NCI-H1092 treated with DMSO at 0.1 percent for 48 hours (cell line): ENCODE results near the gene VSTM4.

Experiments used
- DNase-seq: peaks from one replicate; lab custom pipeline; 2025; lab: John Stamatoyannopoulos, UW

VSTM4 gene

DNA sequence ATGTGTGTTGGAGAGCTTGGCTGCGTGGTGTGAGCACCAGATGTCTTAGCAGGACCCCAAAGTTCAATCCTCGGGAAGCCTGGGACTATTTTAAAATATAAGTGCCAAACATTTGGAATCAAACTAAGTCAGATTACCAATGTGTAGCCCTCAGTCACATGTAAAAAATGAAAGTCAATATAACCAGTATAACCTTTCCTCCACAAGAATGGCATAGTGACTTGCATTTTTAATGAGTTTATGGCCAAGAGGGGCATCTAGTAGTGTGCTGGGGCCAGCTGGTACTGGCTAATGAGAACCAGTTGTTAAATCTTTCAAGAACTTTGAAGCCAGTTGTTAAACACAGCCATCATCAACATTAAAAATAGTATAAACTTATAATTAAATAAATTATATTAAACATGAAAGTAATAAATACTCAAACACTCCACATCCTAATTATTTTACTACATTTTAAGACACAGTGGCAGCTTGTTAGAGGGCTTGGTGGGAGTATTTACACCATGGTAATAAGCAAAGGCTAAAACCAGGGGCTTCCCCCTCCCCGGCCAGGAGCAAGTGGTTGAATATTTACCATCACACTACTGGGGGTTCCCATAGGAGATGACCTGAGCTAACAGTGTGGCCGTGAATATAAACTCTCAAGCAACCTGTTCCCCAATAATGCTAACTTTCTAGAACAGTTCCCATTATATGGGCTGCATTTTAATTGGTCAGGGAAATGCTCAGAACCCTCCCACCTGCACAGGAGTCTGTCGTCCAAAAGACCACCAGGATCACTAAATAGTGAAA is 26.4 kb upstream of the VSTM4 start:
- no peak for DNase-seq

DNA sequence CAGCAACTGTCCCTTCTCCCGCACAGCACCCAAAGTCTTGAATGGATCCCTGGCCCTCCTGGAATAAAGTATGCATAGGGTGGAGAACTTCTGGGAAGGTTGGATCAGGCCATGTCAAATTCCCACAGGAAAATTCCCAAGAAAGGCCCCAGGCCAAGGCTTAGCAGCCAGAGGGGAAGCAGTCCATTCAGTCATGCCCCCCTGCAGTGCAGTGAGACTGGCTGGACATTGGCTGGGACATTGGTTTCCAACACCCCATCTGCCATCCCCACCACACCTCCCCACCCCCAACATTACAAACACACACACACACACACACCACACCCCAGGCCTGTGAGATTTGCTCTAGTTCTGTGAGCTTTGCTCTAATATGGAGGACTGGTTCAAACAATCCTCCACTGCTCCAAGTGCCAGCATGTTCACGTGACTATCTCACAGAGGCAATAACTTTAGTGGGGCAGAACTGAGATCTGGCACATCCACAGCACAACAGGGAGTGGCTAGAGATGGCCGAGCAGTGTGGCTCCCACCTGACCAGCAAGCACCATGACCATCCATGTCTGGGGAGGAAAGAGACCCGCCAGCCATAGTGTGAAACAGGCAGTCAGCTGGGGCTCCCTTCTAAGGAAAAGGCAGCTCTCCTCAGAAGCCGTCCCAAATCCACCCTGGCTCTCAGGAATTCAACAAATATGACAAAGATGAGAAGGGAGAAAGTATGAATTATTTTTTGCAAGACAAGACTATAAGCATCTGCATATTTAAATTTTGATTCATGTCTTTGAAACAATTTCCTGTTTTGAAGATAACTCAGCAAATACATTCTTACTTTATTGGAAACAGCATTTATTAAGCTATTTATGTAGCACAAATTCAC is 25.2 kb upstream of the VSTM4 start:
- DNase-seq = no peak

DNA sequence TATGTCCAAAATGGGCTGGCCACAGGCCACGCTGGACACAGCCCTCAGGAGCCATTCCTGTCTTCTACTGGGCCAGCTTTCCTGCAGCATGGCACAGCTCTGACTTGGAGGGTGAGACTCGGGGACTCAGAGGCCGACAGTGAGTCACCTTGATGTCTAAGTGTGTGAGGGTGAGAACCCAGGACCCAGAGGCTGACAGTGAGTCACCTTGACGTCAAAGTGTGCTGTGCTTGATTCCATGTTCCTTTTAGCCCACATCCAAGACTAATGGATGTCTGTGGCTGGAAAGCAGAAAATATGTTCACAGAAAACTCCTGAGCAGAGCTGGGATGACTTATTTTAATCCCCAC is 24.5 kb upstream of the VSTM4 start:
- no peak for DNase-seq

DNA sequence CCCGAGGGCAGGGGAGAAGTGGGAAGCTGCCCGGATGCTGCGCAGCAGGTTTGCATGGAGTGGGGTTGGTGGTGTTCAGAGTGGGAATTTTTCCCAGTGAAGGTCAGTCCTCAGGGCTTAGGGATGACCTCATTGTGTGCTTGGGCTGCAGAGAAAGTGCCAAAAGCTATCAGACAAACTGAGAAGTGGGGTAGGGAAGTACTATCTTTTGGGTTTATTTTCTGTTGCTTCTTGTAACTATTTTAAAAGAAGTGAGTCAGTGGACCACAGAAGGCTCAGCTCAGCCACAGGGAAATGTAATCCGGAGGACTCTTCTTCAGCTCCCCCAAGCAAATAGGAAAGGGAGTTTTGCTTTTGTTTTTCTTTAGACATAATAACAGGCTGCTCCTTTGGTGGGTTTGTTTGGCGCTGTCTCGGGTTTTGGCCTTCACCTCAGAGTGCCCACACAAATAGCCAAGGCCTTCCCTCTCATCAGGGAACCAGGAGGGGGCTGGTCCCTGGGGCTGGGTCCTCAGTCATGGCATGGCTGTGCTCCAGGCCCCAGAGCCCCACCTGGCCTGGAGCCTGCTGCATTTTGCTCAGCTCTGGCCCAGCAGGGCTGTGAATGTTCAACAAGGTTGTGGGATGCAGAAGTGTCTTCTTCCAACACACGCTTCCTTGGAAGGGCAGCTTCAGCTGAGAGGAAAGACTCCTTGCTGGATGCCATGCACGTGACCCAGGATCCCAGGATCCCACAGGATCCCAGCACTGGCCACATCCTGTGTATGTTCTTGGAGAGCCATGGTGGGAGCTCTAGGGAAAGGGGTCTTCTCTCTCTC is 23.9 kb upstream of the VSTM4 start:
- no peak for DNase-seq

DNA sequence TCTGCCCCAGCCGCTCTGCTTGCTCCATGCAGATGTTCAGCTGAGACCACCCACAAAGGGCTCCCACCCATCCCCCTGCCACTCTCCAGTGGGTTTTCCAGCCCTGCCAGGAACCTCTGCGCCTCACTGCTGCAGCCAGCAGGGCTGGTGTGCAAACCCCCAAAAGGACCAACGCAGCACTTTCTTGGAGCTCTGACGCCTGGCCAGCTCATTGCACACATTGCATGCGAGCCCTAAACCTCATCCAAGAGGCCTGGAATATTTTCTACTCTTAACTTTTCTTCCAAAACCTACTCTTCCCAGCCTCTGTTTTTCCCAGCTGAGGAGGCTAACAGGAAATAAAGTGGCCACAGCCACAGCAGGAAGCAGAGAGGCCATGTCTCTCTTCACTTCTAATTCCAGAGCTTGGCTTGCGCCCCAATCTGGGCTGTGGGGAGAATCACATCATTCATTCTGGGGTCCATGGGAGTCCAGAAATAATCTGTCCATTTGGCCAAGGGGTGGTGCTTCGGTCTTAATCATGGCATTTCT is 23.1 kb upstream of the VSTM4 start:
- no peak for DNase-seq

DNA sequence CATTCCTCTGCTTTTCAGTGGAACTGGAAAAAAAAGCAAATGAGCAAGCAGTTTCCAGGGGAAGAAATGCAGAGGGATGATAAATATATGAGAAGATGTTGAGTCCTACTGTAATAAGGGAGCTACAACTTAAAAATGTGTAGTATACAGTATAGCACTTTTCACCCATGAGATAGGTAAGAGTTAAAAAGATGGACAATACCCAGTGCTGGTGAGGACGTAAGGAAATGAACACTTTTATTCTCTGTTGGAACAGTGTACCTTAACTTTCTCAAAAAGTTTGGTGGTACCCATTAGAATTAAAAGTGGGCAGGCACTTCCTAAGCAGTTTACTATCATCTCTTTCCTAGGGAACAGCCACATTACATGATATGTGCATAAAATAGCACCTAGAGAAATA is 21.2 kb upstream of the VSTM4 start:
- no peak for DNase-seq

DNA sequence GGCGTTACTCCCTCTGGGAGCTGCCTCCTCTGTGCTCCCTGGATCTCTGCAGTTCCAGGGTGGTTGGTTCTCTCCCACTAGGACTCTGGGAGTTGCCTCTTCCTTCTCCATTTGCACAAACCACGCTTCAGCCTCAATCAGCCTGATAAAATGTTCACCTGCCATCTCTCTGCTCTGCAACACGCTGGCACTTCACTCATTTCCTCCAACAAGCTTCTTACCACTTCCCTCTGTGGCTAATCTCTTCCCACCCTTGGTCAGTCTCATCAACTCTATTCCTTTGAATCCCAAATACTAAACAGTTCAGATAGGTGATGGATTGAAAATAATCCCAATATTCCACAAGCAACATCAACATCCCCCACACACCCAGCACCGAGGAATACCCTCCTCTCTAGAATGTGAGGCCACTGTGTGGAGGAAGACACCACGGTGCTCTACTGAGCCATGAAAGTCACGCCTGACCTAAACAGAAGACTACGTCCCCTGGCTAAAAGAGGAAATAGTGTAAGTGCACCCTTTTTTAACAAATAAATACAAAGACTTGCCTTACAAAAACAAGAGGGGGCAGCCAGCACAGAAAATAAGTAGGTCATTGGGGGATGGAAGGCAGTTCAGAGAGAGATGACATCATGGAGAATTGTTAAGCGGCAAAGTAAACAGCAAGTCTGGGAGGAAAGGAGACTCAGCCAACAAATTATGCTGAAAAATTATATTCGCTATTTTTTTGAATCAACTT is 20.4 kb upstream of the VSTM4 start:
- no peak for DNase-seq

DNA sequence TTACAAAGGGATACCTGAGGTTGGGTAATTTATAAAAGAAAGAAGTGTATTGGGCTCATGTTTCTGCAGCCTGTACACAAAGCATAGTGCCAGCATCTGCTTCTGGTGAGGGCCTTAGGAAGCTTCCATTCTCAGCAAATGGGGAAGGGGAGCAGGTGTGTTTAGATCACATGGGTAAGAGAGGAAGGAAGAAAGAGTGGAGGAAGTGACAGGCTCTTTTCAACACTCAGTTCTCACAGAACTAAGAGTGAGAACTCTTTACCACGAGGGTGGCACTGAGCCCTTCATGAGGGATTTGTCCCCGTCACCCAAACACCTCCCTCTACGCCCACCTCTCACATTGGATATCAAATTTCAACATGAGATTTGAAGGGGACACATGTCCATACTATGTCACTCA is 19.0 kb upstream of the VSTM4 start:
- no peak for DNase-seq

DNA sequence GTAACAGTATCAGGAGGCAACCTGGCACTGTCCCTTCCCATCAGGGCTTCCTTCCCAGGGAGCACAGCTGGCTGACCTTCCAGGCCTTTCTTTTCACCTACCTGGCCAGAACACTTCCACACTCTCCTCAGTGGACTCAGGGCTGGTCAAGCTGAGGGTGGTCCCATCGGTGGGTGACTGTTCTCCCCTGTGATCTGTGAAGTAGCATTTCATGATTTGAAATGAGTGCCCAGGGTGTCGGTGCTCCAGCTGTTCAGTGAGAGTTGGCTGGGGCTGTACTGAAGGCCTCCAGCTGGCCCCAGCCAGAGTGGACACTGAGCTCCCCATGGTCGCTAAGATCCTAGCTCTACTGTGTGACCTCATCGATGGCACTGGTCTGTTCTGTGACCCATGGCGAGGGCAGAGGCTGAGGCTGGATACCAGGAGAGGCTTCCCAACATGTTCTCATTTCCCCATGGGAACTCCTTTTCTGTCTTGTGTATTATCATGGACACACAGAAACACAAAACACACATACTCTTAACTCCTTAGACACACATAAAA is 18.5 kb upstream of the VSTM4 start, which contains the start of gene FAM170B:
FAM170B (minus strand) TSS at position 316 of the 543 bp plus-strand sequence; CDS start at position 213, 103 bp downstream.
- no peak for DNase-seq

DNA sequence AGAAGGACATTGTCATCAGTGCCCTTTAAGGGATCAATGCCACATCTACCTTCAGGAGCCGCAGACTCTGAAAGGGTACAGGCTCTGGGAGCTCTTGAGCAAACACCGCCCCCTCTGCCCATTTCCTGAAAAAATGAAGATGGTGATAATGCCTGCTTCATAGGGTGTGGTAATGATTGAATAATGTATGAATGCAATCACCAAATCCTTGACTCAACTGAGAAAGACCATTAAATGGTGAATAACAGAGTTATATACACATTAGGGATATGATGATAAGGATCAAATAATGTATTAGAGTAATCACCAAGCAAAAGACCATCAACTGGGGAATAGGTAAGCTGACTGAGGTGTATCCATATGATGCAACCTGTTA is 17.0 kb upstream of the VSTM4 start:
- no peak for DNase-seq

DNA sequence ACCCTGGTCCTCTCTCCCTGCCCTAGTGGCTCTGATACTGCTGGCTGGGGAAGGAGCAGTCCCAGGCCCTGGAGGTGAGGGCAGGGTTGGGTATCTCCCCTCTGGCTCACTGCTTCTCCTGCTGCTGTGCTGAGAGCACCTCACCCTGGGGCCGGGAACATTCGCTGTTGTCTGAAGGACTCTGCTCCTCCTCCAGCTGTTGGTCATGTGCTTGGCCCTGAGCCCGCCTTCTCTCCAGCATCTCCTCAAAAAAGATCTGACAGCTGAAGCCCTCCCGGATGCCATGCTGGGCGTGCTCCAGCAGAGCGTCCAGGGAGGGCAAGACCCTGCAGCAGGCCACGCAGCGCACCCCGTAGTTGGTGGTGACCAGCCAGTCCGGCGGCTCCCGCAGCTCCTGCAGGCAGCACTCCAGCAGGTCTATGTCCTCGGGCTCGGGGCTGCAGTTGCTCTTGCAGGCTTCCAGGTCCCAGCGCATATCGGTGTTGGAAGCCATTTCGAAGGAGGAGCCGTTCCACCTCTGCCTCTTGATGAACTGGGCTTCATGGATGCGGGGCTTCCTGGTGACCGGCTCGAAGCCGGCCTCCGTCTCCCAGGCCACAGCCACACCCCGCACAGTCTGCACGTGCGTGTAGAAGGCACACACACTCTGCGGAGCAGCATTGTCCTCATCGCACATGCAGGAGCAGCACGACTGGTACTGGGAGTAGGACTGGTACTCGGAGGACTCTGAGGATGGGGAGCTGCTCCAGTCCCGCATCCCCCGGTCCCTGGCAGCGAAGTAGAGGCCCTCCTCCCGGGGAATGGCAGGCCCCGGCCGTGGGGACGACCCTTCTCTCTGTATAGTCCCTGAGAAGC is 16.4 kb upstream of the VSTM4 start:
- DNase-seq = no peak

DNA sequence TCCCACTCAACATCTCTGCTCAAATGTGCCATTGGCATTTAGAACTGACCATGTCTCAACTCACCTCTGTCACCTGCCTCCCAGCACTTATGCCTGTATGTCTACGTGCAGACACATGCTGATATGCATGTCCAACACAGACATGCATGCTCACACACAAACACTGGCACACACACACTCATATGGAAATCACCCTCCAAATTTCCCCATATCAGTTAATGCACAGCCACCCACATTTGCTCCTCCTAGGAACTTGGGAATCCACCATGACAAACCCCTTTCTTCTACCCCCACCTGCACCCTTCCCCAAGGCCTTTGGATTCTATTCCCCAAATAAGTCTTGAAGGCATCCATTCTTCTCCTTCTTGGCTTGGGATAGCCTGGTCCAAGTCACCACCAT is 14.1 kb upstream of the VSTM4 start:
- DNase-seq = no peak

DNA sequence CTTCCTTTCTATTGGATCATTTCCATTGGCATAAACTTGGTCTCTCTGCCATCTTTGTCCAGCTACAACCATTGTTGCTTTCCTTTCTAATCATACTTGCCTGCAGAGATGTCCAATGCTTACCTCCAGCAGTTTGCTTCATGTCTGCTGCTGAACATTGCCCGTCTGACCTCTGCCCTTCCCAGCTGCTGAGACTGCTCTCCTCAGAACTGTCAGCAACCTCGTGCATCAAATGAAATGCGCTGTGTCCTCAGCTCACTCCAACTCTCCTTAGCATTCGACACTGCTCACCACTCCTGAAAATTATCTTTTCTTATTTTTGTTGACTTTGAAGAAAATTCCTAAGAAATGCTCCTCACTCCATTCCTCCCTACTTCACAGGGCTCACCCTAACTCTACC is 13.5 kb upstream of the VSTM4 start:
- no peak for DNase-seq

DNA sequence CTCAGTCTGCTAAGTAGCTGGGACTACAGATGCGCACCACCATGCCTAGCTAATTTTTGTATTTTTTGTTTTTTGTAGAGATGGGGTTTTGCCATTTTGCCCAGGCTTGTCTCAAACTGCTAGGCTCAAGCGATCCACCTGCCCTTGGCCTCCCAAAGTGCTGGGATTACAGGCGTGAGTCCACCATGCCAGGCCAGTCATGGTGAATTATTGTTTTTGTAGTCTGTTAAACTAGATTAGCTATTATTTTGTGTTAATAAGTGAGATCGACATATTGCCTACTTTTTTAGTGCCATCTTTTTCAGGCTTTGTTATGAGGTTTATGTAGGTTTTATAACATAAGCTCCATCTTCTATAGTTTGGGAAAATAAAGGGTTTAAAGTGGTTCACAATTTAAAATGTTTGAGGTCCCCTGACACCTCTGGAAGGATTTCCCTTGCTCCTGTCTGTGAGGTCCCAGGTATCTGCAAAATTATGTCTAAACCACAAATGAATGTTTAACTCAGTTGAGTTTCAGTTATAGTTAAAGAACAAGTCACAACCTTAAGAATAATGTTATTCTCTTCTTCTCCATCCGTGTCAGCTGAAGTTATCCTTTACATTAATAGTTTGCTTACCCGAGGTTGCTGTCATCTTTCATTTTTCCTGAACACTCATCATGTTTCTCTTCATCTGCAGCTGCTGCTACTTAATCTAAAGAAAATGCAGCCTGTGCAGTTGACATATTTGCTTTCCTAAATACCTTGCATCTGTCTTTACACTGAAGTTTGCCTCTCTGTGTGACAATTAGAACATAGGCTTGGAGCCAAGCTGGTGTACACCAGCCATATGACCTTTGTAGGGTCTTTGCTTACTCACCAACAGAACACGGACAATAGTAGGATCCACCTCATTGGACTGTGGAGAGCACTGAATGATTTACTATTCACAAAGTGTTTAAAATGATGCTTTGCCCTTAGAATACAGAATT is 8.9 kb upstream of the VSTM4 start:
- DNase-seq = no peak

DNA sequence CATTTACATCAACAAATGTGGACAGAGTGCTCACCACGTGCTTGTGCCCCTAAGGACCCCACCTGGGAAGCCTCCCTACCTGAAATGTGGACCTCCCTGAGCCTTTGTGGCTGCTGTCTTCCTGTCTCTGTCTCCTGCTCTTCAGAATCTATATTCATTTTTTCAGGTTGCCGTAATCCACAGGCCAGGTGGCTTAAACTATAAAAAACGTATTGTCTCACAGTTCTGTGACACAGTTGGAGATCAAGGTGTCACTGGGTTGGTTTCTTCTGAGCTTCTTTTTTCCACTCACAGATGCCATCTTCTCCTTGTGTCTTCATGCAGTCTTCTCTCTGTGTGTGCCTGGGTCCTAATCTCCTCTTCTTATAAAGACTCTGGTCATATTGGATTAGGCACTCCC is 5.6 kb upstream of the VSTM4 start:
- no peak for DNase-seq

DNA sequence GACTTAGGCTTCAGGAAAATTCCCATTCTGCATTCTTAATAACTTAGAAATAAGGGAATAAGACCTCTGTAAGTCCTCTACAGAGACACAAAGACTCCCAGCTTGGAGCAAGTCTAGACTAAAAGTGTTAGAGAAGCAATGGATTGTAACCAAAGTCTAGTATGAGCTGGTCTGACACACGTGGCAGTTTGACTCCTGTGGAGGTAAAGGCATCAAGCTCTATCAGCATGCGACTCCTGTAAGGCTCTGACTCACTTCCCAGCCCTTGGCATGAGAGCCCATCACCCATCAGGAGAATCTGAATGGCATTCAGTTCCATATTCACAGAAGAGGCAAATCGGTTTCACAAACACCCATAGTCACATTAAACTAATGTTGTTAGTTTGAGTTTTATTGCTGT is 4.4 kb upstream of the VSTM4 start:
- no peak for DNase-seq

DNA sequence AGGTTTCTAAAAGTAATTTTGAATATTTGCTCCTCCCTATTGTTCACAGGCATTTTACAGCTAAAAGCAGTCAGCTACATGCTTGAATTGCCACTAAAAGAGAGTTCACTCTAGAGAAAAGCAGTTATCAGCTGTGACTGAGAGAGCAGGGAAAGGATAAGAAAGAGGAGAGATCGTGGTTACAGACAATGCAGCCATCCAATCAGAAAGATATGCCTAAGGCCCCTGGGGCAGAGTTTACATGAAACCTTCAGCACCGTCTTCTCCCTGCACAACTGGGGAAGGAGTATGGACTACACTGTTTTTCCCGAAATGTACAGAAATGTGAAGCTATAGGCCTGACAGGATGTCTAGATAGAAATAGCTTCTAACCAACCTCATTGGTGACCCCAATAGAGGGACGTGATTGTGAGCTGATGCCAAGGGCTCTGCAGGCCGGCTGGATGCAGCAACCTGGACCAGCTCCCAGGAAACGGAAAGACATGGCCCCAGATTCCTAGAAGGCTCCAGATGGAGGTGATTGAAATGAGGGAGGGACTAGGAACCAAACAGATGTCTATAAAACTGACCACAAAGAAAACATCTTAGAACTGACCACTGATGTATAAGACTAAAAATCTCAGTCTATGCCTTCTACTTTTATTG is 3.2 kb upstream of the VSTM4 start:
- DNase-seq = no peak

DNA sequence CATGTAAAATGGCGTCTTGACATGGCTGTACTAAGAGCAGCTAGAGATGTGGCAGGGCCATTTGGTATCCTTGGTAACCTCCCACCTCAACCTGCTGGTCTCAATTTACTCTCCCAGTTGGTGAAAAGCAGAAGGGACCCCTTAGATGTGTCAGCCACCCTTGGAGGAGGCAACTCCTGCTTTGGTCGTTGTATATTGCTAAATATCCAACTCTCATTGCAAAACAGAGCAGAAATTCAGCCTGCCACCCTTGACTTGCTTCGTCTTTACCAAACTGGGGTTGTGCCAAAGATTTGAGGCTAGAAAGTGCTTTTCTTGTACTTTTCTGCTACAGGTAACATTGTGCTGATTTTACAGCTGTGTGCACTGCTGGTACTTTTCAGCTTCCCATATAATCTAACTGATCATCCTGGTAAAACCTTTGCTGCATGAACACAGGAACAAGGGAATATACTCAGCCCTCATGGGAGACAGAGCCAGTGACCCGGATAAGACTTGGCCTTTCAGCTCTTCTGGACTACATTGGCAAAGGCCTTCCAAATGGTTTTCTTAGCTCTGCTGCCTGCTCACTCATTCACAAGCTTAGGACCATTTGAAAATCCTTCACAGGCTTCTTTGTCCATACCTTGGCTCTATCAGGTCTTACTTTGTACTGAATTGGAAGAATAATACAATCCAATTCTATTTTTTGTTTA is 2.2 kb upstream of the VSTM4 start:
- DNase-seq = no peak
